Measurements from ENCODE around the gene LCA5.
A peak's percentile ranks its signal among the peaks of the same experiment; 100 is the strongest.

DNA sequence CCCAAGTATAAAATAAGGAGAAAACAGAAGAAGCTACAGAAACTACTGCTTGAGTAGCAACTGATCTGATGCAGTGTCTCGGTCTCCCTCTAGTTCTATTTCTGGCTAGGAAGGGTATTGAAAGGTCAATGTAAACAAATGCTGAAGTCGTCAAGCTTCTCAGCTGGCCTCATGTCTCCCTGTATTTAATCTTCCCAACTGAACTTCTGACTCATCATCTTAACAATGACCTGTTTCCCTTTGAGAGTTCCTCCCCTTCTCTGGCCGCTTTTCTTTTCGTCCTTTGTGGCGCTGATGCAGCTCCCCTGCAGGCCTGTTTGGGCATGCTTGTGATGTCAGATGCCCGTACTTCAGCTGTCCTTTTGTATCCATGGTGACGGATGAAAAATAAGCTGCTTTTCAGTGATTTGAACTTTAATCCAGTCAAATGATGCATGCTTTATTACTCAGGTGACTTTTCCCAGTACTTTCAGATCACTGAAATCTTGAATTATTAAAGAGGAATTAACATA is 7.8 kb upstream of the LCA5 start:
- TF ChIP-seq, protein P1, sequence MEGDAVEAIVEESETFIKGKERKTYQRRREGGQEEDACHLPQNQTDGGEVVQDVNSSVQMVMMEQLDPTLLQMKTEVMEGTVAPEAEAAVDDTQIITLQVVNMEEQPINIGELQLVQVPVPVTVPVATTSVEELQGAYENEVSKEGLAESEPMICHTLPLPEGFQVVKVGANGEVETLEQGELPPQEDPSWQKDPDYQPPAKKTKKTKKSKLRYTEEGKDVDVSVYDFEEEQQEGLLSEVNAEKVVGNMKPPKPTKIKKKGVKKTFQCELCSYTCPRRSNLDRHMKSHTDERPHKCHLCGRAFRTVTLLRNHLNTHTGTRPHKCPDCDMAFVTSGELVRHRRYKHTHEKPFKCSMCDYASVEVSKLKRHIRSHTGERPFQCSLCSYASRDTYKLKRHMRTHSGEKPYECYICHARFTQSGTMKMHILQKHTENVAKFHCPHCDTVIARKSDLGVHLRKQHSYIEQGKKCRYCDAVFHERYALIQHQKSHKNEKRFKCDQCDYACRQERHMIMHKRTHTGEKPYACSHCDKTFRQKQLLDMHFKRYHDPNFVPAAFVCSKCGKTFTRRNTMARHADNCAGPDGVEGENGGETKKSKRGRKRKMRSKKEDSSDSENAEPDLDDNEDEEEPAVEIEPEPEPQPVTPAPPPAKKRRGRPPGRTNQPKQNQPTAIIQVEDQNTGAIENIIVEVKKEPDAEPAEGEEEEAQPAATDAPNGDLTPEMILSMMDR (IDR thresholded peaks at IDR 0.05): peak; percentile 34
- TF ChIP-seq EZH2 (IDR thresholded peaks at IDR 0.05; ENCODE audit: borderline replicate concordance, insufficient read depth, low read depth, low read length, poor library complexity, severe bottlenecking): no peak

All from B cell (primary cell).